ACC112 (cell line): Measurements from ENCODE around the gene LYSMD4.

ENCODE experiments used
- H2AFZ ChIP-seq: fragments of 200-600 bp; sonication (generic); one replicate; pipeline ENCODE4 v1.6.0; 2017; ENCODE audit warnings: antibody characterized with exemption, low read length; ENCODE audit not compliant: unreplicated experiment
- H3K27ac ChIP-seq: fragments of 200-600 bp; sonication (generic); 2 replicates; pipeline ENCODE4 v1.5.1; 2014; ENCODE audit warnings: low read depth, mild to moderate bottlenecking, antibody characterized with exemption, low read length, moderate library complexity
- H3K27me3 ChIP-seq: fragments of 200-600 bp; sonication (generic); 2 replicates; pipeline ENCODE4 v1.6.1; 2014; ENCODE audit warnings: mild to moderate bottlenecking, antibody characterized with exemption, low read length, moderate library complexity, mixed read lengths; ENCODE audit not compliant: insufficient read depth
- H3K36me3 ChIP-seq: fragments of 200-600 bp; sonication (generic); 2 replicates; pipeline ENCODE4 v1.6.1; 2016; ENCODE audit warnings: mild to moderate bottlenecking, antibody characterized with exemption, low read length, moderate library complexity, mixed read lengths; ENCODE audit not compliant: insufficient read depth
- H3K4me1 ChIP-seq: fragments of 200-600 bp; sonication (generic); one replicate; pipeline ENCODE4 v1.6.1; 2016; ENCODE audit warnings: low read length, mixed read lengths; ENCODE audit not compliant: insufficient read depth, unreplicated experiment, control insufficient read depth
- H3K4me3 ChIP-seq: fragments of 200-600 bp; sonication (generic); 2 replicates; pipeline ENCODE4 v1.5.1; 2014; ENCODE audit warnings: mild to moderate bottlenecking, low read depth, low read length
- H3K79me2 ChIP-seq: fragments of 200-600 bp; sonication (generic); one replicate; pipeline ENCODE4 v1.6.0; 2016; ENCODE audit warnings: low read length; ENCODE audit not compliant: control insufficient read depth, unreplicated experiment, insufficient read depth

The LYSMD4 gene

GRCh38 chr15:99706557-99707303 is 26.5 kb downstream of the LYSMD4 start:
- Histone ChIP-seq H2AFZ (peak overlapping the region; percentile 13), H3K27me3 (no peaks in the 10 kb centered on the region), H3K27ac (peak overlapping the region; percentile 59), H3K4me1 (peaks cover 46% of the 10 kb centered on the region), H3K36me3 (0 out of 2 replicates have a peak, but pooled peaks cover 5% of the 10 kb centered on the region), H3K4me3 (peak overlapping the region; percentile 58), H3K79me2 (no peaks in the 10 kb centered on the region)

- no peaks in the 10 kb centered on the region for H3K27me3 ChIP-seq
- H3K4me3 ChIP-seq: no peak overlapping the region
- no peaks in the 10 kb centered on the region for H3K79me2 ChIP-seq
- no peak overlapping the region for H2AFZ ChIP-seq
- H3K27ac ChIP-seq: peak overlapping the region; percentile 51; the same call in 1 of the 2 replicates
- H3K36me3 ChIP-seq: no peaks in the 10 kb centered on the region
- H3K4me1 ChIP-seq: peaks cover 42% of the 10 kb centered on the region
Observed at GRCh38 chr15:99704444-99704838, 28.8 kb downstream of the LYSMD4 start.

- H2AFZ ChIP-seq: peak overlapping the region; percentile 37
- no peaks in the 10 kb centered on the region for H3K36me3 ChIP-seq
- no peaks in the 10 kb centered on the region for H3K79me2 ChIP-seq
- H3K4me1 ChIP-seq: peaks cover 36% of the 10 kb centered on the region
- peak overlapping the region; percentile 72 for H3K27ac ChIP-seq
- no peaks in the 10 kb centered on the region for H3K27me3 ChIP-seq
- H3K4me3 ChIP-seq: peak overlapping the region; percentile 60
Observed at GRCh38 chr15:99703603-99704443, 29.4 kb downstream of the LYSMD4 start.

GRCh38 chr15:99702895-99703602 is 30.2 kb downstream of the LYSMD4 start:
- peak overlapping the region; percentile 38; the same call in 1 of the 2 replicates for H3K4me3 ChIP-seq
- no peak overlapping the region for H2AFZ ChIP-seq

GRCh38 chr15:99696096-99696495 is 37.1 kb downstream of the LYSMD4 start:
- no peaks in the 10 kb centered on the region for H3K79me2 ChIP-seq
- H3K36me3 ChIP-seq: peaks cover 19% of the 10 kb centered on the region
- H3K27me3 ChIP-seq: no peaks in the 10 kb centered on the region
- no peak overlapping the region for H3K4me3 ChIP-seq
- H3K4me1 ChIP-seq: no peaks in the 10 kb centered on the region
- H3K27ac ChIP-seq: no peak overlapping the region
- H2AFZ ChIP-seq: no peak overlapping the region

More at GRCh38 chr15:99702895-99703602, 30.2 kb downstream of the LYSMD4 start:
- Histone ChIP-seq H3K79me2 (no peaks in the 10 kb centered on the region), H3K27me3 (no peaks in the 10 kb centered on the region), H3K36me3 (no peaks in the 10 kb centered on the region), H3K27ac (peak overlapping the region; percentile 72), H3K4me1 (peaks cover 29% of the 10 kb centered on the region)

GRCh38 chr15:99692825-99693224 is 40.4 kb downstream of the LYSMD4 start:
- Histone ChIP-seq H2AFZ (no peak overlapping the region), H3K79me2 (no peaks in the 10 kb centered on the region), H3K4me3 (no peak overlapping the region), H3K27ac (no peak overlapping the region), H3K36me3 (peaks cover 34% of the 10 kb centered on the region), H3K27me3 (no peaks in the 10 kb centered on the region), H3K4me1 (no peaks in the 10 kb centered on the region)

GRCh38 chr15:99686290-99686689 is 46.9 kb downstream of the LYSMD4 start:
- Histone ChIP-seq H3K4me3 (no peak overlapping the region), H3K27ac (no peak overlapping the region), H3K36me3 (peaks cover 39% of the 10 kb centered on the region), H3K4me1 (peaks cover 9% of the 10 kb centered on the region), H3K27me3 (no peaks in the 10 kb centered on the region), H2AFZ (no peak overlapping the region), H3K79me2 (peaks cover 6% of the 10 kb centered on the region)

GRCh38 chr15:99683000-99683670 is 50.1 kb downstream of the LYSMD4 start:
- Histone ChIP-seq H3K27ac (0 out of 2 replicates have a peak overlapping the region, but pooled peaks have one; percentile 14), H3K4me1 (peaks cover 9% of the 10 kb centered on the region), H3K4me3 (no peak overlapping the region), H3K79me2 (peaks cover 6% of the 10 kb centered on the region), H3K27me3 (no peaks in the 10 kb centered on the region), H3K36me3 (peaks cover 39% of the 10 kb centered on the region), H2AFZ (no peak overlapping the region)

- H3K36me3 ChIP-seq: peaks cover 36% of the 10 kb centered on the region
- H3K27me3 ChIP-seq: no peaks in the 10 kb centered on the region
- H3K4me1 ChIP-seq: peaks cover 9% of the 10 kb centered on the region
- H3K27ac ChIP-seq: 0 out of 2 replicates have a peak overlapping the region, but pooled peaks have one; percentile 14
- no peak overlapping the region for H3K4me3 ChIP-seq
- no peak overlapping the region for H2AFZ ChIP-seq
- peaks cover 6% of the 10 kb centered on the region for H3K79me2 ChIP-seq
Observed at GRCh38 chr15:99682455-99682854, 50.8 kb downstream of the LYSMD4 start.

- Histone ChIP-seq H3K4me1 (peaks cover 9% of the 10 kb centered on the region), H3K27me3 (no peaks in the 10 kb centered on the region), H3K4me3 (no peak overlapping the region), H3K36me3 (peaks cover 36% of the 10 kb centered on the region), H2AFZ (no peak overlapping the region), H3K79me2 (peaks cover 6% of the 10 kb centered on the region), H3K27ac (no peak overlapping the region)
Observed at GRCh38 chr15:99681990-99682389, 51.2 kb downstream of the LYSMD4 start.
